ENCODE data around the gene CEL.
"Not testable (repeated sequence)": the region's sequence is repeated elsewhere in the genome, so short reads cannot be mapped to it uniquely, and the experiment has no call there.

The CEL gene

DNA sequence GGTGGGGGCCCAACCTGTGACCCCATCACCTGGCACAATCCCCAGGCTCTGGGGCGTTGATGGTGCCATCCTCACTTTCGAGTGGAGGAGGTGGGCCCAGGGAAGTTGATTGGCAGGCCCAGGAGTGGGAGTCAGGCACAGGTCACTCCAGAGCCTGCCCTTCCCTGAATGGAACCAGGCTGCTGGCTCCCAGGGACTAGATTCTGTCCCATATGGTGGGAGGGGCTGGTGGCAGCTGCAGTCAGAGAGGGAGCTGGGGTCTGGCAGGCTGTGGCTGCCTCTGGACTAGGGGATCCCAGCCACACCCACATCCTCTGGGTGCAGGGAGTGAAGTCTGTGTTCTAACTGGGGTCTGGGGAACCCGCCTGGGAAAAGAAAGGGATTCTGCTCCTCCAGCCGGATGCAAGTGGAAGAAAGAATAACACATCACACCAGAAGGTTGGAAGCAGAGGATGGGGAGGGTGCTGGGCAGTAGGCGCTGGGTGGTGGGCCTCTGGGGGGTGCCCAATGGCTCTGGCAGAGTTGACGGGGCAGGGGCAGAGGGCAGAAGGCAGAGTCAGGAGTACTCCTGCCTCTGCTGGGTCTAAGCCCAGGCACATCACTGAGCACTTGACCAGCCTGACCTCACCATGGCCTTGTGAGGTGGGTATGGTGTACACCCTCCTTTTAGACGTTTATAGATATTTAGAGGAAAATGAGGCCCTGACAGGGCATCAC, 25.8 kb downstream of the CEL start:
- DNase-seq, result no peak

DNA sequence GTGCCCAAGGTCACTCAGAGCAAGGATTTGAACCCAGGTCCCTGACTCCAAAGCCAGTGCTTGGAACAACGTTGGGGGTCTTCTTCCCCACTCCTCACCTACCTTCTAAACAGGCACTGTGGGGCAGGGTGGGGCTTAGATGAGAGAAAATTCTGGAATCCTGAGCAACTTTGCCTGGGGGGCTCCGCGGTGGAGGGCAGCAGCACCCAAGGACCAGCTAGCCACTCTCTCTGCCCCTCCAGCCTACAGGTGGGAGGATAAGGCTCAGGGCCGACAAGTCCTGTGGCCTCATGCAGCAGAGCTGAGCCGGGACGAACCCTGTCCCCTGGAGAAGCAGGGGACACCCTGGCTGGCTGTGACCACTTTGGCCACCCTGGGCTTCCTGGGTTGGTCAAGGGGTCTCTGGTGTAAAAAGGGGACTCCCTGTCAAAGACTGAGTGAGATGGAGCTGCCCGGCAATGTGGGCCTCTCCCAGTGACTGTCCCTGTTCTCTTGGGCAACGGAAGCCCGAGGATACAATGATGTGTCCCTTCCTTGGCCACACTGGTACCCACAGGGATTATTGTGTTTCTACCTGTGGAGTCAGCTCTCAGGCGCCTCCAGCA, 26.5 kb downstream of the CEL start:
- no peak for DNase-seq

DNA sequence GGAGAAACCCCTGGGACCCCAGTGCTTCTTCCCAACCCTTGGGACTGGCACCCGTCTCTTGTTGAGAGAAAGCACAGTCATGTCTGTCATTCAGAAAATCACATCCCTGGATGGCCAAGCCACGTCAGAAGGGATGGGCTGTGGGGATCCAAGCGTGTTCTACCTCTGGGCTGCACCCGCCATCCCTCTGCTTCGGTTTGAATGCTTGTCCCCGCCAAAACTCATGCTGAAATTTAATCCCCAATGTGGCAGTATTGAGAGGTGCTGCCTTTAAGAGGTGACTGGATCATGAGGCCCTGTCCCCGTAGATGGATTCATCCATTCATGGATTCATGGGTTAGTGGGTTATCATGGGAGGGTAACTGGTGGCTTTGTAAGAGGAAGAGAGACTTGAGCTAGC, 27.0 kb downstream of the CEL start:
- DNase-seq, result no peak

DNA sequence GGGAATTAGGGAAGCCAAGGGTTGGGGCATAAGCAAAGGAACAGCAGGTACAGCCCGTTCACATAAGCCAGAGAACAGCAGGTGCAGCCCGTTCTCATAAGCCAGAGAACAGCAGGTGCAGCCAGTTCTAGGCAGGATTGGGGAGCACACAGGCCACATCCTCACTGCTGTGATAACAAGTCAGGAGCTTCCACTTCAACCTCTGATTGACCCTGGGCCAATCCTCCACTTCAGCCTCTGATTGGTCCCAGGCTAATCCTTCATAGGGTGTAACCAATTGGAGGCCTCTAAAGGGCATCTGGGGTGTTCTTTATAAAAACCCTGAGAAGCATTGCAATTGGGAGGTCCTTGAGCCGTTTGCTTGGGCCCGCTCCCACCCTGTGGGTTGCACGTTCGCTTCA, 27.5 kb downstream of the CEL start:
- DNase-seq, result peak; percentile 36

DNA sequence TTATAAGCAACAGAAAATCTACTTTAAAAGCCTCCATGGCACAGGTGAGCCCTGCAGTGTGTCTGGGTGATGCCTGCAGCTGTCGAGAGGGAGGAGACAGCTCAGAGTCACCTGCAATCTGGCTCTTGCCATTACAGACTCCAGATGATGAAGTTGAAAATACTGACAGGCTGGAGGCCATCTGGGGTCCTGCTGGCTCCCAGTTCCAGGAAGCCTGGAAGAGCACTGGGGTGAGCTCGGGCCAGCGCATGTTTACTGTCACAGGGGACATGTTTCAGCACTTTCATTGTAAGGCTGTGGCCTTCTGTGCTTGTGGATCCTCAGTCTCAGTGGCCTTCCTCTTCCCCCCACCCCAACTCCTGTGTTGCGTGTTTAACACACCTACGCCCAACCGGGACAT, 28.4 kb downstream of the CEL start:
- no peak for DNase-seq

DNA sequence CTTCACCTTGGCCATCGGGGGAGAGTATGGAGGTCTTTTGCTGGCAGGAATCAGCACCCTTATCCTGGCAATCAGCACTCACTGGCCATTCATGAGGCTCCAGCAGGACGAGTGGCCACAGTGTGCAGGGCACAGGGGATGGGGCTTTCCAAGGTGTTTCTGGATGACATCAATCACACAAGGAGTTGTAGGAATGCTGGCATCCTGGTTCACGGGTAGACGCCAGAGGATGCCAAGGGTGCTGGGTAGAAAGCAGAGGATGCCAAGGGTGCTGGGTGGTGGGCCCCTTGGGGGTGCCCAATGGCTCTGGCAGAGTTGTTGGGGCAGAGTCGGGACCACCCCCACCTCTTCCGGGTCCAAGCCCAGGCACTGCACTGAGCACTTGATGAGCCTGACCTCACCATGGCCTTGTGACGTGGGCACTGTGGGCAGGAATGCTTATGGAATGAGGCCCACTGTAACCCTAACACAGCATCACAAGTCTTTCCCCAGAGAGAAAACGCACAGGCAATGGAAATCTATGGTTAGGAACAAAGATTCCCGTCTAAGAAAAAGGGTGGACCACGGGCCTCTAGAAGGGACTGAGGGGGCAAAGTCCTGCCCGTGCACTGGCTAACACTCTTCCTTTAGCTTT, 29.1 kb downstream of the CEL start:
- DNase-seq, result no peak

DNA sequence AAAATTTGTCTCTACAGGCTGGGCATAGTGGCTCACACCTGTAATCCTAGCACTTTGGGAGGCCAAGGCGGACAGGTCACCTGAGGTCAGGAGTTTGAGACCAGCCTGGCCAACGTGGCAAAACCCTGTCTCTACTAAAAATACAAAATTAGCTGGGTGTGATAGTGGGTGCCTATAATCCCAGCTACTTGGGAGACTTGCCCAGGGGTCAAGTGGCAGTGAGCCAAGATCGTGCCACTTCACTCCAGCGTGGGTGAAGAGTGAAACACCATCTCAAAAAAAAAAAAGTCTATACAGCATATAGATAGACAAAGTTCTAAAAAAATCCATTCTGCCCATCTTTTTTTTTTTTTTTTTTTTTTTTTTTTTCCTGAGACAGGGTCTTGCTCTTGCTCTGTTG, 32.6 kb downstream of the CEL start:
- DNase-seq, result not testable (repeated sequence)

DNA sequence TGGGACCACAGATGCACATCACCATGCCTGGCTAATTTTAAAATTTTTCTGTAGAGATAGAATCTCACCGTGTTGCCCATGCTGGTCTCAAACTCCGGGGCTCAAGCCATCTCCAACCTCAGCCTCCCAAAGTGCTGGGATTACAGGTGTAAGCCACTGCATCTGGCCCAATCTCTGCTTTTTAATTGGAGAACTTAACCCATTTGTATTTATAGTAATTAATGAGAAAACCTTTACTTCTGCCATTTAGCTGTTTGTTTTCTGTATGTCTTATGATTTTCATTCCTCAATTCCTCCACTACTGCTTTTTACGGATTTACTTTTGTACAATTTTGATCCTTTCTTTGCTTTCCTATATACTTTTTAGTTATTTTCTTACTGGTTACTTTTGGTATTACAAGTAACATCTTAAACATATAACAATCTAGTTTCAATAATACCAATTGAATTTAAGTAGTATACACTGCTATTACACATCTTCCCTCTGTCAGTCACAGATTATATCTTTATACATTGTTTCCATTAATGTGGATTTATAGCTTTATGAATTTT, 33.1 kb downstream of the CEL start:
- DNase-seq, result no peak

DNA sequence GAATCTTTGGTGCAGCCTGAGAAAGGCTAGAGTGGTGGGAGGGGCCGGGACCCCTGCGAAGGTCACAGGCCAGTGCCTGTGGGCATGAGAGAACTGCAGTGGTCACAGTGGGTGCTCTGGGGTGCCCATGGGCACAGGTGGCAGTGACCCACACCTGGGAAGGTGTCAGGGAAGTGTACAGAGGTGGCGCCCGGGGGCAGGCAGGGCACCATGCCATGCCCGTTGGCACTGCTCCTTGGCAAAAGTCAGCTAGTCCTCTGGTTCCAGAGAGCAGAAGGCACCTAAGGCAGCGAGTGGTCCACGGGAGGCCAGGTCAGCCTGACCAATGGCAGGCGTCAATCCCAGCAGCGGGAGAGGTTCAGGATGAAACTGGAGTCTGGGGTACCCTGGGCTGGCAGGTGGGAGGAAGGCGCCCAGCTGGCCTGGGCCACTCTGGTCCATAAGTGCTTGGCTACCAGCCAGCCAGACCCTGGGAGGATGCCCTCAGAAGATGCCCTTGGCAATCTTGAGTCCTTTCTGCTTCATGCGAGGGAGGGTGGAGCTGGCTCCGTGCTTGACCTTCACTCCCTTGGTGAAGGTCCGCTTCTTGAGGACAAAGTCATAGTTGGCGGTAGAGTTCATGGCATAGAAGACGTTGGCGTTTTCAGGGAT, 36.4 kb downstream of the CEL start:
- no peak for DNase-seq

DNA sequence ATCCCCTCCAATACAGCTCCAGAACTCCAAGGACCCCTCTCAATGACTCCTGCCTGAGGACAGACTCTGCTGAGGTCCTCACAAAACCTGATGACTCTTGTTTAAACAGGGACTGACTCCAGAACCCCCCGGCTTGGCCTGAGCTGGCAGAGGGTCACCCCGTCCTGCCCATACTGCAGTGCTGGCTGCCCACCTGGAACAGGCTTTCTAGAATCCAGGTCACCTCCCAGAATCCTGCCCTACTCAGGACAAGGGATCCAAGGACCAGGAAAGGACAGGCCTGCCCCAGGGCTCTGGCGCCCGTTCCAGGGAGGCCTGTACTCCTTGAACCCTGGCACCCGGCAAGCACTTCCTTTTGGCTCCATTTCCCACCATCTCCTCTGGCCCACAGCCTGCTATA, 37.1 kb downstream of the CEL start:
- DNase-seq, result no peak

DNA sequence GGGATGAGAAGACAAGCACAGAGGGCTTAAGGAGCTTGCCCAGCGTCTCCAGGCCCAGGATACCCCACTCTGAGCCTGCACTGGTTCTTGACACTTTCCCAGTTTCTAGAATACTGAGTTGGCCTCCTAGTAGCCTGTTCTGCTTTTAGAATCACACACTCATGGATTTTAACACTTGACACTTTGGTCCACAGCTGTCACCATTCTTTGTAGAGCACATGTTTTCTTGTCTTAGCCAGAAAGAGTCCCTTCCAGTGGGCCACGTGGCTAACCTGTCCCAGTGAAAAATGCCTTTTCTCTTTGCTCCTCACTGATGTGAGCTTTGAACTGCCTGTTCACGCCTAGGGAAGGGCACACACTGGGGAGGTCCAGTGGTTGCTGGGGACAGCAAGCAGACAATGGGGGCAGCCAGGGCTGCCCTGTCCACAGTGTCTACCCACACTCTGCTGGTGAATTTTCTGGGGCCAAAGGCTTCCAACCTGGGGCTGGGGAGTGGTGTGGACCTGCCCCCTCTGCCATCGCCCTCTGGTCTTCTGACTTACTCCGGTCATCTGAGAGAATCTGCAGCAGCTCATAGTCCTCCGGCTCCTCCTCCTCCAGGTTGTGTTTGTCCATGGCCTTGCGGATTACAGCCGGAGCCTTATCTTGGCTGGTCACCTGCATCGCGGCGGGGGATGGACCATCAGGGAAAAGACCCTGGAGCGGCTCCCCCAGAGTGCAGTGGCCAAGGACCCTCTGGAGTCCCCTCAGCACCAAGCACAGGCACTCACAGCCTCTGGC, 38.1 kb downstream of the CEL start:
- no peak for DNase-seq

DNA sequence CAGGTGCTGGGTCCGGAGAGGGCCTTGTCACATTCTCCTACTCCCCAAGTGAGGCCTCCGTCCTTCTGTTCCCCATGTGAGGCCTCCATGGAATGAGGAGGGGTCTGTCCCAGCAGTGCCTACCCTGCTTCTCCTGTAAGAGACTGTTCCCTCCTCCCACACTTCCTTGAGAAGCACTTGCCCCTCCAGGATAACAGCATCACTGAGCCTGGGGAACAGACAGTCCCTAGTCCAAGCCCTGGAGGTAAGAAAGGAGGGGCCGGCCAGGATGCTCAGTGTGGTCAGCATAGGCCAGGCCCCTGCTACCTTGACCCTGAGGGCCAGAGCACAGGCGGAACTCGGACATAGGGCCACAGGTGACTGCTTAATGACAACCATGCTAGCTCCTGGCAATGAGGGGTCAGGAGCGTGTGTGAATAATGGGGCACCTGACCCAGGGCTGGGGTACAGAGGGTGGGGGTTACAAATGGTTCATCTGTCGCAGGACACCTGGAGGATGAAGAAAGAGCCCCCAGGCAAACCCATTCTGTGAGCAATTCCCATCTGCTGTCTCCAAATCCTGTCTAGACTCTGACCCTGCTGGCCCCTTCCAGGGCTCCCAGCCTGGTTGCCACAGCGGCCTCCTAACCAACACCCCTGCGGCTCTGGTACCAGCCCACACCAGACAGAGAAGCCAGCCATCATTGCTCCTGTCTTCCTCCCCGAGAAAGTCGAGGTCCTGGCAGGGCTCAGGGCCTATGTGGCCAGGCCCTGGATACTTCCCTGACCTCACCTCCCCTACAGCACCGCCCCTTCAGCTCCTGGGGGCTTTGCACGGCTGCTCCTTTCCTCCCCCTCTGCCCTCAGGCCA, 39.0 kb downstream of the CEL start:
- no peak for DNase-seq

DNA sequence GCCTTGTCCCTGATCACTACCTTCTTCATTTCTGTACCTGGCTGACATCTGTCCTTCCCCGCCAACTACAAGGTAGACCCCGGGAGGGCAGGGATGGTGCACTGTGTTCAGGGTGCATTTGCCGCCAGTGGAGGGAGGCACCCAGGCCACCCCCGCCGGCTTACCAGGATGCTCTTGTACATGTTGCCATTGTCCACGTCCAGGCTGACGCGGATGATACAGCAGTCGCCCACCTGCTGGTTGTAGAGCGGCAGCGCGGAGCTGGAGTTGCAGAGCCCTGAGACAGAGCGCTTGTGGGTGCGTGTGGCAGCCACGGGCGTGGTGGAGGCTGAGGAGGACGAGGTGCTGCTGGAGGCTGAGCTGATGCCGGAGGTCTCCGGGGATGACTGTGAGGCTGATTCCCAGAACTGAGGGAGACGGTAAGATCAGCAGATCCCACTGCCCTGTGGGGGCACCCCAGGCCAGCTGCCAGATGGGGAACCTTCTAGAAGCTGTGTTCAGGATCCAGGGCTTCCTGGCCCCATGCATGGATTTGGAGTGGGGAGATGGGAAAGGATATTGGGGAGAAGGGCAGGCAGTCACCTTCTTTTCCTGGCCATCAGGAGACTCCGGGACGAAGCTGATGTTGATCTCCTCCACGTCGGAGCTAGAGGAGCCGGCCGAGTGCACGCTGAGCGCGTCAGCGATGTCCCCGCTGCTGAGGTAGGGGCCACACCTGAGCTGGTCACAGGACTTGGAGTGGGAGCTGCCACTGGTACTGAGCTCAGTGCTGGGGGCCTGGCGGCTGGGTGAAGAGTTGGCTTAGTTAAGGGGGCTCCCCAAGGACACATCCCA, 39.8 kb downstream of the CEL start:
- DNase-seq, result no peak

DNA sequence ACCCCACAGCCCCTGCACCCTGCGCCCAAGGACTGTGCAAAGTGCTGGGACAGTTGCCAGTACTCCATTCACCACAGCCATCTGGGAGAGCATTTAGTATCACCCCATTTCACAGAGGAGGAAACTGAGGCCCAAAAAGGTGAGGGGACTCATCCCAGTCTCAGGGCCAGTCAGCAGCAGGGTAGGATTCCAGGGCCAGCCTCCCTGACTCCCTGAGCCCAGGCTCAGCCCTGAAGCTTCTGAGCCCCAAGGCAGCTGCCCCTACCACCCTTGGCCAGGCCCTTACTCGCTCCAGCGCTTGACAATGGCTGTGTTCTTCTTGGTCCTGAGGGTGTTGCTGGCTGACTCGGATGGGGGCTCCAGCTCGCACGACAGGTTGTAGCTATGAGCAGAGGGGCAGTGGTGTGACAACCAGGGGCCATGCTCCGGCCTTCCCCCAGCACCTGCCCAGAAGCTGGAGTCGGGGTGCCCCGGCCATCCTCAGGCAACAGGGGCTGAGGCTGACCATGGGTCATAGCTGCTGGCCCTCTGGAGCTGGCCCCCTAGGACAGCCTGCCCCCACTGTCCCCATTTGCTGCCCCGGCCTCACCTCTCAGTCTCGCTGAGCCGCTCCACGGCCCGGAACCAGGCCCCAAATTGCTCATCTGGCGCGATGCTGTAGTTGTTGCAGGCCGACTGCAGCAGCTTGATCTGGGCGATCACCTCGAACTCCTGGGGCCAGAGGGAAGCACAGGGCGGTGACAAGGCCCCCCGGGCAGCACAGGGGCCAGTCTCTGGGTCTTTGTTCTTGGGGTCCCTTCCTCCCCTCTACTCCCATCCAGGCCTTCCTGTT, 40.6 kb downstream of the CEL start:
- DNase-seq, result no peak

DNA sequence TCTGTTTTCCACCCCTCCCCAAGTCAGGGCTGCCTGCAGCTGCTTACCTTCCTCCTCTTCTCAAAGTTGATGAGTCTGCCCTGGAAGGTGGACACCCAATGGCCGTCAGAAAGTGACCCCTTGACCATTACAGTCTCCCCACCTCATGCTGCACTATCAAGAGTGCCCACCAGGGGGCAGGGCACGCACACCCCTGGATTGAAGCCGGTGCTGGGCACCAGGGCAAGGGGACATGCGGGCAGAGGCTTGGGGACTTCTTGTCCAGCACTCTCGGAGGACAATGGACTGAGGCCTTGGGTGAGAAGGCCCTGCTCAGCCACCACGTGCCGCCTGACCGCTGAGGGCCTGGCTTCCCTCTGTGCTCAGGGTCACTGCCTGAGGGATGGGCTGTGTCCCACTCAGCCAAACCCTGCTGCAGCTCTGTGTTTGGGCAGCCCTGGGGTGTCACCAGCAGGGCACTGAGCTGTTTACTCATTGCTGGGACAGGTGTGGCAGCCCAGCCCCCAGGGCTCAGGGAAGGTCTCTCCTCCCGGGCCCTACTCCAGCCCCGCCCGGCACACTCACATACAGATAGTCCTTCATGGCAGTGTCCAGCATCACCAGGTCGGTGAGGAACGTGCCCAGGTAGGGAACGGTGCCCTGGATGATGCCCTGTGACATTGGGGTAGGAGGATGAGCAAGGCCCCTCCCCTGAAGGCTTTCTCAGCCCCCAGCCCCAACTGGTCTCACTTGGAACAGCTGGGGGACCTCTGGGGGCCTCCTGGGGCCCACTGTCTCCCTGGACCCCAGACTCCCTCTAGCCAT, 41.6 kb downstream of the CEL start:
- DNase-seq, result peak; percentile 37

DNA sequence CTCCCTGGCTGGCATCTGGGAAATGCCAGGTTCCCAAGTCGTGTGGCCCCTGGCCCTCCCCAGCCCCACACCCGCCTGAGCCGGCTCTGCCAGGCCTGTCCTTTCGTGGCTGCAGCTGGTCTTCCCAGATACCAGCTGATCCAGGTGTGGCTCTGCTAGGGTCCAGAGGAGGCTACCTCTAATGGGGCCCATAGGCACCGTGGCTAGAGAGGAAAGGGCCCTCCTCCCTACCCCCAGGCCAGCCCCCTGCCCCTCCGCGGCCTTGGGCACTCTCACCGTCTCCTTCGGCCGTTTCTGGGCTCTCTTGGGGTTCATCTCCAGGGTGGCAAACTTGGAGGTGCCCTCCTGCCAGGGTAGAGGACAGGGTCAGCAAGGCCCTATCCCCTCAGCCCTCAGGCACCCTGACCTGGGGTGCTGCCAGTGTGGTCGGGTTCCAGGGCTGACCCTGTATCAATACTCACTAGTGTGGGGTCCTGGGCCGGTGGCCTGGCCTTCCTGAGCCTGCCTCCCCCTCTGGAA, 42.3 kb downstream of the CEL start:
- DNase-seq, result no peak

DNA sequence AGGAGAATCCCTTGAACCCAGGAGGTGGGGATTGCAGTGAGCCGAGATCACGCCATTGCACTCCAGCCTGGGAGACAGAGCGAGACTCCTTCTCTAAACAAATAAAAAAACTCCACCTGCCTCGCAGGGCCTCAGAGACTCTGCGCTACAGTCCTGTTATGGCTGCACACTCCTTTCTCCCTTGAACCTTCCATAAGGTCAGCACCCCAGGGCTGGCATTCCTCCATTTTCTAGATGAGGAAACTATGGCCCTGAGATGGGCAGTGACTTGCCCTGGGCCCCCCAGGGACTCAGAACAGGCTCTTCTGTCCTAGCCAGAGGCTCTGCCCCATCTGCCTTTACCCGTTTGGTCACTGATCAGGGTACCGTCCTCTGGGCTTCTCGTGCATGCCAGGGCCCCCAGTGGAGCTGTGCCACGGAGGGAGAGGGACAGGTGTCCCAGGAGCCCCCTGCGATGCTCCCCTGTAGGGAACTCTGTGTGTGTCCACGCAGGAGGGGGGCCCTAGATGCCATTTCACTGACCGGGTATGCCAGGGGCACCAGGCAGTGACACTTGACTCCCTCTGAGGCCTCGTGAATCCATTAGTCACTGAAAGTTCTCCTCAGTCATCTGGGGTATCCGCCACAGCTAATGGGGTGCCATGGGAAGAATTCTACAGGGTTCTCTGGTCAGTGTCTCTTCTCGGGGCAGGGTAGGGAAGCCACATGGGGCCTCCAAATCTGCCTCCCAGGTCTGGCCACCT, 43.1 kb downstream of the CEL start:
- DNase-seq, result no peak

DNA sequence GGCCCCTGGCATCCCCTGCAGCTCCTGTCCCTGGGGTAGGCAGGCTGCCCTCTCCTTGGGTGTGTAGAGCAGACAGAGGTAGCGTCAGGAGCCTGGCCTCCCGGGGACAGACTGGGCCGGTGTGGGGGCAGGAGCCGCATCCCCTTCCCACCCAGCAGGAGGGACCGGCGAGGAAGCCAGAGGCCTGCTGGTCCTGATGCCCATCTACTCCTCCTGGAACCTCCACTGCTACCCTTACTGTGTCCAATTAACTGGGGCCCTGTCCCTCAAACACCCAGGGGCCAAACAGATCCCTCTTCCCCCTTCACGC, 43.6 kb downstream of the CEL start:
- no peak for DNase-seq
